HG03521 (cell line): Measurements from ENCODE around the gene SRGAP3.
"Not testable (repeated sequence)": the region's sequence is repeated elsewhere in the genome, so short reads cannot be mapped to it uniquely, and the experiment has no call there.

Experiments
- ATAC-seq: cut with Tn5 transposase; IDR thresholded peaks from one replicate; pipeline ENCODE4 v1.9.1; 2021; ENCODE audit warnings: mild to moderate bottlenecking, moderate library complexity; ENCODE audit not compliant: unreplicated experiment

The SRGAP3 gene

GRCh38 chr3:9098716-9099675 is 150.4 kb downstream of the SRGAP3 start:
- ATAC-seq: no peak

DNA sequence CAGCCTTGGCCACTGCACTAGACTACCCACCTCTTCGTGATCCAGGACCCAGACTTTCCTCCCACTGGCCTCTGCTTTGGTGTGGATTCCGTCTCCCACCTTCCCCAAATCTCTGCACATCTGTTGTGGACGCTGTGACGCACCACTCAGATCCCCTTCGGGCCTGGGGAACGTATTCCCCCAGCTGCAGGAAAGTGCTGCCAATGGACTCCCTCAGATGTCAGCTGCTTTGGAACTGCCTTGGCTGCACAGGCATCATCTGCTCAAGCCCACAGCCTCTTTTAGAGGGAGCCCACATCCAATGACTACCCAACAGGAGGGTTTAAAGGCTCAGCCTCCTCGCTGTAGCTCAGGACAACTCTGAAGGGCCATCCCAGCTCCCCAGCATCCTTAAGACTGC is 152.0 kb downstream of the SRGAP3 start:
- no peak for ATAC-seq

DNA sequence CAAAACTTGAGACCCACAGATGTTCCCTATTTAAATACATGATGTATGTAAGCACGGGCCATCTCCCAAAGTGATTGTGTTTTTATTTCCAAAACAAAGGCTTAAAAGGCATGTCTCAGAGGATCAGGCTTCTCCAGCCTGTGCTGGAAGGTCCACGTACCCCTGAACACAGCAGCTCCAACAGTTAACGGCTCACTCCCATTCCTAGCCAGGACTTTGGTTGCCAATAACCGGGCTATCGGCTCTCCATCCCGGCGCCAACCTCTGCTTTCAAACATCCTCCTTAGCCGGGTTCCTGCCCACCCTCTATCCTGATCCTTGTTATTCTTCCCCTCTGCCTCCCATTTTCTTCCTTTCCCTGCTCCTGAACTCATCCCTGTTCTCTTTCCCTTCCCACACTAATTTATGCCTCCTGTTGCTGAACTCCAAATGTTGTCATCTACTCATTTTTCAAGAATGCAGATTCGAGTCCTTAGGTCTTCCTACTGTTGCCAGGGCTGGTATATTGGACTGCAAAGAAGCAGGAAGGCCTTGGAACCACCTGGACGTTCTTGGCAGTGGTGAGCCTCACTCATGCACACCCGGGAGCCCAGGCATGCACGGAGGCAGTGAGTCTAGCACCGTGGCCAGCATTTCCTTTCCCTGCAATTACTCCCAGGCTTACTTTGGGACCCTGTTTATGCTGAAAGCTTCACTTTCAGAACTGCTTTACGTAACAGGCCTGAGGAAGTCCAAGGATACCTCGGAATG is 157.8 kb downstream of the SRGAP3 start:
- ATAC-seq: no peak

GRCh38 chr3:9088441-9089353 is 160.7 kb downstream of the SRGAP3 start:
- ATAC-seq: no peak

DNA sequence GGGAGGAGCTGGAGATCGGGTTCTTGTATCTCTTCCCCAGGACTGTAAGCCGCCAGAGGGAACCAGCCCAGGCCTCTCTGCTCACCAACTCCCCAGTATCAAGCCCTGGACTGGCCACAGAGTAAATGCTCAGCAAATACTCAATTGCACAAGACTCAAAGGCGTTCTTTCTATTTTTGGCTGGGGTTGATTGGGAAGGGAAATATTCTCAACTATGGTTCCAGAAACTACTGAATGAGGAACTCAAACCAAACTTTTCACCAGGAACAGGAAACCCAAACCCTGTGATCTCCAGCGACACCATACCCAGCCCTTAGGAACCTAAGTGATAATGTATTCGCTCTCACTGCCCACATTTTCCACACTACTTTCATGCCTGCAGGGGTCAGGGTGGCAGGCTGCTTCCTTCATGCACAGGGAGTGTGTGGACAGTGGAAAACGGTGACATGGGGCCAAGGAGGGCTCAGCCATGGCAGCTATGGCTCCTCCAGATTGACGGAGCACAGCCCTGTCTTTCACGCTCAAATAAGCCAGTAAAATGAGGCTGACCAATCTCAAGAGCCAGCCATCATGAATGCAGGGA is 161.5 kb downstream of the SRGAP3 start:
- ATAC-seq: no peak

DNA sequence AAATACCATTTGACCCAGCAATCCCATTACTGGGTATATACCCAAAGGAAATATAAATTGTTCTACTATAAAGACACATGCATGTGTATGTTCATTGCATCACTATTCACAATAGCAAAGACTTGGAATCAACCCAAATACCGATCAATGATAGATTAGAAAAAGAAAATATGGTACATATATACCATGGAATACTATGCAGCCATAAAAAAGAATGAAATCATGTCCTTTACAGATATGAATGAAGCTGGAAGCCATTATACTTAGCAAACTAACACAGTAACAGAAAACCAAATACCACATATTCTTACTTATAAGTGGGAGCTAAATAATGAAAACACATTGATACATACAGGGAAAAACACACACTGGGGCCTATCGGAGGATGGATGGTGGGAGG is 164.0 kb downstream of the SRGAP3 start:
- not testable (repeated sequence) for ATAC-seq

- ATAC-seq: no peak
These were observed 168.1 kb downstream of the SRGAP3 start for GRCh38 chr3:9081184-9081818.

- ATAC-seq: no peak
These were observed 169.3 kb downstream of the SRGAP3 start for GRCh38 chr3:9080163-9080562.

DNA sequence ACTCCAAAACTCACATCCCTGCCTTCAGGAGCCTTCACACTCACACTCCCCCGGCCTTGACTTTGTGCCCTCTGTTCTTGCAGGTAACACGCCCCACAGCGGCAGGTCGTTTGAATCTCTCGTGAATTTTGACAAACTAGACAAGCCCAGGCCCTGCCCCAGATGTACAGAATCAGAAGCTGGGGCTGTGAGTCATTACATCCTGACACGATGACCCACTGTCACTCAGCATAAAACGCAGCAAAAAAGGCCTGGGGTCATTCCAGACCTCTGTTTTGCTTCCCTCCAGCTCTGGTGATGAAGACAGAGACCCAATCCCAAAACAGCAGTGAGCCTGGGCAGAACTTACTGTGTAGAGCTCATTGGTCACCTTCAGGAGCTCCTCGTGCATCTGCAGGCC is 169.8 kb downstream of the SRGAP3 start:
- no peak for ATAC-seq

DNA sequence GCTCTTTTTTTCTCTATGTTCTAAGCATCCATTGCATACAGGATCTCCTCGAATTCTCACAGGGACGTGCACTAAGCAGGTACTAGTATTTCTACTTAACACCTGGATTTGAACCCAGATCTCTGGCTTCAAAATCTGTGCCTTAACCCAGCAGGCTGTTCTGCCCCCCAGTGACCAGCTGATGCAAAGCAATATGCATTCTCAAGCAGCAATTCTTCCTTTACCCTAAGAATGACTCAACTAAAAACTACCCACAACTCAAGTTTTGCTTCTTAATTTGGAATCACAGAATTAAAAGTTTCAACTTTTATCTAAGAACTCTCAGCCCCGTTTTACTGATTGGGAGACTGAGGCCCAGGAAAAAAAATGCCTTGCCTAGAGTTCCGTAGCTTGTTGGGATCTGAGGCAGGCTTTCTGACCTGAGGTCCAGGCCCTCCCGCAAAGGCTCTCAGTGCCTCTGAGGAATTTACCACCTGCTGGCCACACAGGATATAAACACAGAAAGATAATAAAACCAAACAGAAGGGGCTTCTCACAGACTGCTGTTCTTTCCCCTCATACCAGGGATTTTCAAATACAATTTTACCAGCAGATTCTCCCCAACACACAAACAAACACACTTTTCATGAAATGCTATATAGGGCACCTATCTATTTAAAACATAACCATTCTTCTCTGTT is 170.7 kb downstream of the SRGAP3 start:
- ATAC-seq: no peak

DNA sequence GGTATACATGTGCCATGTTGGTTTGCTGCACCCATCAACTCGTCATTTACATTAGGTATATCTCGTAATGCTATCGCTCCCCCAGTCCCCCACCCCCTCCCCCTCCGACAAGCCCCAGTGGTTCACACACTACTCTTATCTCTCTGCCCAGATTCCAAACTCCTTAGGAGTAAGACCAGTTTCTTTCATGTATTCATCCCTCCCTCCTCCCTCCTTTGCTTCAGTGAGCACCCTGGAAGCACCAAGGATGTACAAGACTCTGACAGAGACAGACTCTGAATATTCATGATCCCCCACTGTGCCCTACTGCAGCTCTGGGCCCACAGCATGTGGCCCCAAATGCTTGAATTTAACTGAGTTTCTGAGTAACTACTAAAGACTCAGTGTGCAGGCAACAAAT is 172.4 kb downstream of the SRGAP3 start:
- ATAC-seq: no peak

DNA sequence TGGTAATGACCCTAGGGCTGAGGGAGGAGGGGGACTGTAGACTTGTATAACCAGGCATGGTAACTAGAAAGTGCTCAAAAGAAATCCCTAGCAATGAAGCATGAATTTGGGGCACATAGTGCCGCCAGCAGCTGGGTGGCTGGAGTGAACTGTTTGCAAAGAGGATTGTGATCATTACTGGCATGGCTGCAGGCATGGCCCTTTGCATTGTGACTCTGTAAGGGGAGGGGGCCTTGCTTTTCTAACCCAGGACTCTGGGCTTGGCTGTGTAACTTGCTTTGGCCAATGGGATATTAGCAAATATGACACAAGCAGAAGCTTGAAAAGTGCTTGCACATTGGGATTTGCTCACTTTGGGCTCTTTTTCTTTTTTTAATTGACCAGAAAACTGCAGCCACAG is 173.7 kb downstream of the SRGAP3 start:
- no peak for ATAC-seq

DNA sequence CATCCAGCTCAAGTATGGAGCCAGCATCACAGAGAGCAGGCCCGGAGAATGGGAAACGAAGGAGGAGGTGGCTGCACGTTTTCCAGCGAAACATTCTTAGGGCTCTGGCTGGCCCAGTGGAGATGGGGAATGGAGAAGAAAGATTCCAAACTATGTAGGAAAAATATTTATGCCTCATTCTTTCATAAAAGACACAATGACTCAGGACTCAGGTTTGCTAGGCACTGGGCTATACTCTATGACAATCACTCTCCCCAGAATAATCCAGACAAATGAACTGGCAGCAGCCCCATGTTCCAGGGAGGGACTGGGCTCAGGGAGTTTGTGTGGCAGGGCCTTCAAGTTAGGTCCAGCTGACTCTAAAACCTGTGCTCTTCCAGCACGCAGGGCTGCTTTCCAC is 175.4 kb downstream of the SRGAP3 start:
- ATAC-seq: no peak

DNA sequence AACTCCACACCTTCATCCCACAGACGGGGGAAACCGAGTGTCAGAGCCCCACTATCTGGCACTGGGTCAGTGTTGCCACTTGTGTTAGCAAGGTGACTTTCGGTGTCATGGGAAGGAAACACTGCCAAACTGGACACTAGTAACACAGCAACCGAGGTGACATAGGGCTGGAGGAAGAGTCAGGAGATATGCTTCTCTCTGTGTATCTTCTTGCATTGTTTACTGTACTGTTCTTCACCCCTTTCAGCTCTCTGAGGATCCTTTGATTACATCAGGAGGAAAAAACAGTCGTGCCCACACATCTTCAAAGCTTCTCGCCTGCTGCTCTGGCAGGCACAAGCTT is 176.8 kb downstream of the SRGAP3 start:
- no peak for ATAC-seq

DNA sequence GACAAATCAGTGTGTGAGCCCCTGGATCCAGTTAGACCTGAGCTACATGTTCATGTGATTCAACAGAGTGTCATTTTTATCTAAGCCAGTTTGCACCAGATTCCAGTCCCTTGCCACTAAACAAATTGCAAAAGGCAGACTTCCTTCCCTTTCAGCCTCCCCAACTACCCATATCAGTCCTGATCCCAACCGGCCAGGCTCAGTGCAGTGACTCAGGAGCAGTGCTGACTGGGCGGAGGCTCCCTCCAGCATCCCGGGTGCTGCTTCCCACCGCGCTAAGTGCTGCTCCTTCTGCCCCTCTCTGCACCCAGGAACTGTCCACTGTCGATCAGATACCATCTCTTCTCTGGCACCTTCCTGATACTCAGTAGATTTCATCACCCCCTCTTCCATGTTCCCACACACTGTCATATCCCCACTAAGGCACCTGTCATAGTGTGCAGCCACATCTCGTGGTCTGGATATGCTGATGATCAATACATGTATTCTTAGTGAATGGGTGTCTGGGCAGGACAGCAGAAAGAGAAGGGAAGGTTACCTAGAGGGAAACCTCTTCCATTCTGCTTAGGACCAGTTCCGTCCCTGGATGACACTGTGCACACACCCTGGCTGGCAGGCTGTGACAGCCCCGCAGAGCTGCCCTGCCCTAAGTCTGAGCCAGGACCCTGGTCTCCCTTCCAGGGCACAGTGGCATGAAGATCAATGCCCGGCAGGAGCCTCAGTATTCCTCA is 177.3 kb downstream of the SRGAP3 start:
- no peak for ATAC-seq

- no peak for ATAC-seq
These were observed 178.5 kb downstream of the SRGAP3 start for GRCh38 chr3:9070961-9071360.

DNA sequence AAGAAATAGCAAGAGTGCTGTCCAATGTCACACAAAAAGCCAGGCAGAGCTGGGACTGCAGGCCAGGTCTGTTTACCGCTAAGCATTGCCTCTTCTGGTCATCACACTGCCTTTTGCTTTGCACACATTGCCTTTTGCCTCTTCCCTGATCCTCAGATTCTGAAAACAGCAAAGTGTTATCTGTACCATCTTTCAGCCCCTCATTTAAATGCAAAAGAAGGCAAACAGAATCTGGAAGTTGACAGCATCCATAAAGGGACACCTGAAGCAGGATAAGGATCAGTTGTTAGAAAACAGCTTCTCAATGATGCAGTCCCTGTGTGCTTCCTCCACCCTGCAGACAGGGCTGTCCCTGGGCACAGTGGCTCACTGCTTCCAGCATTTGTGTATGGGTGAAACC is 179.5 kb downstream of the SRGAP3 start:
- no peak for ATAC-seq

DNA sequence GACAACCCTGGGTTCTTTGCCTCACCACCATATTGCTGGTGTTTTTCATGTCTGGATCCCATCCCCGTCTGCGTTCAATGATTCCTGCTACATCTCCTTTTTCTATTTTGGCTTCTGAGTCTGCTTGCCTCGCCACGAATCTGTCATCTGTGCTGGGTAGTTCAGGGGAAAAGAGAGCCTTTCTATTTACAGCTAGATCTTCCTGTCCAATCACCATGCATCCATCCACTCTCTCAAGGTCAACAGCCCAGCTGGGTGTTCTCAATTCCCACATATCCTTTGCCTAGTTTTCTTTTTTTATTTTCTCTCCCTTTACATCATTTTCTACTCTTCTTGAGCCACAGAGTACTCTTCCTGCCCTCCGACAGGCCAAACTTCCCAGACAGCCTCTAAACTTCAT is 181.4 kb downstream of the SRGAP3 start:
- ATAC-seq: no peak

DNA sequence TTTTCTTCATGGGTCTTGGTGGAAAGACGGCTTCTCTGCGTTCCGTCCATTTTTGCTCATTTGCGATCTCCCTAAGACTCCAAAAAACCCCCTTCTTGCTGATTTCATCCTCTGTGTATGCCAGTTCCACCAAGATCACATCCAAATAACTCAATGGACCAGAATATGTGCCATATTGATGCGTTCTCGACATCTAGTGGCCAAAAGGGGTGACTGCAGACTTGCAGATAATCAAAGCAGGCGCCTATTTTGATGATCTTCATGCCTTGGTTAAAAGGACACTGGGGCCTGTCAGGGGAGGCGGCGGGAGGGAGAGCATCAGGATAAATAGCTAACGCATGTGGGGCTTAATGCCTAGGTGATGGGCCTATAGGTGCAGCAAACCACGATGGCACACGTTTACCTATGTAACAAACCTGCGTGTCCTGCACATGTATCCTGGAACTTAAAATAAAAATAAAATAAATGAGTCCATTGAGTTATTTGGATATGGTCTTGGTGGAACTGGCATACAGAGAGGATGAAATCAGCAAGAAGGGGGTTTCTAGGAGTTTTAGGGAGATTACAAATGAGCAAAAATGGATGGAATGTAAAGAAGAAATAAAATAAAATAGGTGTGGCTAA is 182.0 kb downstream of the SRGAP3 start:
- ATAC-seq: no peak
